Fibroblast of upper back skin (primary cell): ENCODE results near the gene LRRK2.
"Not testable (repeated sequence)": the region's sequence is repeated elsewhere in the genome, so short reads cannot be mapped to it uniquely, and the experiment has no call there.

ENCODE experiments used
- DNase-seq: peaks from one replicate; pipeline ENCODE4 v3.0.0-alpha.2; 2013

LRRK2 gene

GRCh38 chr12:40325349-40325960 is 100.7 kb downstream of the LRRK2 start:
- peak; percentile 19 for DNase-seq

GRCh38 chr12:40327535-40327934 is 102.7 kb downstream of the LRRK2 start:
- DNase-seq, result peak; percentile 11

GRCh38 chr12:40330180-40330579 is 105.4 kb downstream of the LRRK2 start:
- no peak for DNase-seq

- DNase-seq, result no peak
Measured at GRCh38 chr12:40331886-40332285, 107.1 kb downstream of the LRRK2 start.

GRCh38 chr12:40335991-40336390 is 111.2 kb downstream of the LRRK2 start:
- DNase-seq, result no peak

- peak; percentile 2 for DNase-seq
Measured at GRCh38 chr12:40336573-40337199, 111.9 kb downstream of the LRRK2 start.

- DNase-seq, result no peak
Measured at GRCh38 chr12:40338071-40338470, 113.3 kb downstream of the LRRK2 start.

GRCh38 chr12:40338621-40339020 is 113.8 kb downstream of the LRRK2 start:
- no peak for DNase-seq

GRCh38 chr12:40342010-40342409 is 117.2 kb downstream of the LRRK2 start:
- no peak for DNase-seq

- no peak for DNase-seq
Measured at GRCh38 chr12:40343124-40343523, 118.3 kb downstream of the LRRK2 start.

- DNase-seq, result no peak
Measured at GRCh38 chr12:40344312-40344711, 119.5 kb downstream of the LRRK2 start.

- DNase-seq, result no peak
Measured at GRCh38 chr12:40351976-40352375, 127.2 kb downstream of the LRRK2 start.

GRCh38 chr12:40375076-40375475 is 150.3 kb downstream of the LRRK2 start:
- no peak for DNase-seq

GRCh38 chr12:40376533-40377267 is 151.9 kb downstream of the LRRK2 start:
- DNase-seq, result no peak

GRCh38 chr12:40378691-40379090 is 153.9 kb downstream of the LRRK2 start:
- DNase-seq, result no peak

- no peak for DNase-seq
Measured at GRCh38 chr12:40382217-40382616, 157.4 kb downstream of the LRRK2 start.

- not testable (repeated sequence) for DNase-seq
Measured at GRCh38 chr12:40387279-40387678, 162.5 kb downstream of the LRRK2 start.

- DNase-seq, result no peak
Measured at GRCh38 chr12:40390980-40391379, 166.2 kb downstream of the LRRK2 start.

GRCh38 chr12:40393026-40393425 is 168.2 kb downstream of the LRRK2 start:
- DNase-seq, result no peak

- no peak for DNase-seq
Measured at GRCh38 chr12:40399656-40400055, 174.9 kb downstream of the LRRK2 start.

GRCh38 chr12:40405419-40405818 is 180.6 kb downstream of the LRRK2 start:
- DNase-seq, result no peak
